MM.1S (cell line): ENCODE data around the gene ADD1.

Source experiments
- DNase-seq: peaks from one replicate; pipeline ENCODE4 v3.0.0-alpha.2; 2015
- H2AFZ ChIP-seq: fragments of 300-600 bp; sonication (generic); 2 replicates; pipeline ENCODE4 v1.6.0; 2016; ENCODE audit warnings: antibody characterized with exemption, low read length
- H3F3A ChIP-seq: fragments of 300-600 bp; sonication (generic); 2 replicates; pipeline ENCODE4 v1.6.1; 2016; ENCODE audit warnings: mild to moderate bottlenecking, antibody characterized with exemption, low read length, moderate library complexity, mixed read lengths; ENCODE audit not compliant: insufficient read depth
- H3K27ac ChIP-seq: fragments of 300-600 bp; sonication (generic); 2 replicates; pipeline ENCODE4 v1.5.1; 2016; ENCODE audit warnings: mild to moderate bottlenecking, low read length
- H3K27me3 ChIP-seq: fragments of 300-600 bp; sonication (generic); replicated peaks from 2 replicates; pipeline ENCODE4 v1.6.0; 2016; ENCODE audit warnings: low read length; ENCODE audit not compliant: insufficient read depth
- H3K36me3 ChIP-seq: fragments of 300-600 bp; sonication (generic); replicated peaks from 2 replicates; pipeline ENCODE4 v1.6.1; 2016; ENCODE audit warnings: mild to moderate bottlenecking, low read length, mixed read lengths; ENCODE audit not compliant: insufficient read depth
- H3K4me1 ChIP-seq: fragments of 300-600 bp; sonication (generic); 2 replicates; pipeline ENCODE4 v1.6.1; 2016; ENCODE audit warnings: low read length, mixed read lengths
- H3K4me2 ChIP-seq: fragments of 300-600 bp; sonication (generic); 2 replicates; pipeline ENCODE4 v1.6.0; 2016; ENCODE audit warnings: low read depth, low read length
- H3K4me3 ChIP-seq: fragments of 300-600 bp; sonication (generic); 2 replicates; pipeline ENCODE4 v1.5.1; 2016; ENCODE audit warnings: low read length, mixed read lengths
- H3K79me2 ChIP-seq: fragments of 300-600 bp; sonication (generic); 2 replicates; pipeline ENCODE4 v1.6.1; 2016; ENCODE audit warnings: mixed run types, low read length, mixed read lengths
- H3K9ac ChIP-seq: fragments of 300-600 bp; sonication (generic); 2 replicates; pipeline ENCODE4 v1.6.1; 2016; ENCODE audit warnings: low read length, mixed read lengths
- H3K9me2 ChIP-seq: fragments of 300-600 bp; sonication (generic); replicated peaks from 2 replicates; pipeline ENCODE4 v1.6.1; 2016; ENCODE audit warnings: mild to moderate bottlenecking, low read length, mixed read lengths; ENCODE audit not compliant: insufficient read depth
- H3K9me3 ChIP-seq: fragments of 300-600 bp; sonication (generic); replicated peaks from 2 replicates; pipeline ENCODE4 v1.6.1; 2016; ENCODE audit warnings: mild to moderate bottlenecking, low read length, mixed read lengths; ENCODE audit not compliant: insufficient read depth
- H4K20me1 ChIP-seq: fragments of 300-600 bp; sonication (generic); 2 replicates; pipeline ENCODE4 v1.6.1; 2016; ENCODE audit warnings: mild to moderate bottlenecking, low read length, moderate library complexity, mixed read lengths; ENCODE audit not compliant: insufficient read depth
- CTCF ChIP-seq: fragments of 300-600 bp; sonication (generic); IDR thresholded peaks from 2 replicates; pipeline ENCODE4 v1.5.1; 2016; ENCODE audit warnings: antibody characterized with exemption, low read length, mixed read lengths
- EZH2 ChIP-seq: fragments of 300-600 bp; sonication (generic); optimal IDR thresholded peaks from 2 replicates; pipeline ENCODE3; 2017; ENCODE audit warnings: low read depth, mild to moderate bottlenecking, antibody characterized with exemption, low read length, mixed read lengths
- EZH2phosphoT487 ChIP-seq: fragments of 300-600 bp; sonication (generic); IDR thresholded peaks from 2 replicates; pipeline ENCODE4 v1.6.1; 2018; ENCODE audit warnings: antibody characterized with exemption, low read length

The ADD1 gene

GRCh38 chr4:2873329-2873728, 29.7 kb downstream of the ADD1 start:
- peaks cover 91% of the 10 kb centered on the region for H3K79me2 ChIP-seq
- H4K20me1 ChIP-seq: peaks cover 22% of the 10 kb centered on the region
- H3K9ac ChIP-seq: no peak overlapping the region
- no peak overlapping the region for H2AFZ ChIP-seq
- no peaks in the 10 kb centered on the region for H3K4me1 ChIP-seq
- H3K9me3 ChIP-seq: no peaks in the 10 kb centered on the region
- H3K27ac ChIP-seq: no peak overlapping the region
- TF ChIP-seq EZH2phosphoT487 (no peak), EZH2 (no peak), CTCF (no peak)
- DNase-seq: no peak
- H3K36me3 ChIP-seq: no peaks in the 10 kb centered on the region
- no peak overlapping the region for H3K4me2 ChIP-seq
- H3K9me2 ChIP-seq: no peaks in the 10 kb centered on the region
- H3K27me3 ChIP-seq: no peaks in the 10 kb centered on the region
- H3K4me3 ChIP-seq: no peak overlapping the region
- H3F3A ChIP-seq: no peaks in the 10 kb centered on the region

- Histone ChIP-seq H3K79me2 (peaks cover 81% of the 10 kb centered on the region), H3K9me3 (no peaks in the 10 kb centered on the region), H3K4me3 (no peak overlapping the region), H2AFZ (no peak overlapping the region), H3K27me3 (no peaks in the 10 kb centered on the region), H3K4me2 (no peak overlapping the region), H3K9me2 (no peaks in the 10 kb centered on the region), H3F3A (no peaks in the 10 kb centered on the region), H3K36me3 (no peaks in the 10 kb centered on the region), H3K4me1 (no peaks in the 10 kb centered on the region), H3K9ac (no peak overlapping the region), H4K20me1 (peaks cover 14% of the 10 kb centered on the region), H3K27ac (no peak overlapping the region)
- DNase-seq: no peak
- TF ChIP-seq EZH2phosphoT487 (no peak), EZH2 (no peak), CTCF (no peak)
These were observed 31.2 kb downstream of the ADD1 start for GRCh38 chr4:2874861-2875260.

GRCh38 chr4:2875556-2875955, 31.9 kb downstream of the ADD1 start:
- no peak overlapping the region for H3K4me2 ChIP-seq
- no peak for DNase-seq
- H4K20me1 ChIP-seq: peaks cover 14% of the 10 kb centered on the region
- H2AFZ ChIP-seq: no peak overlapping the region
- H3K4me1 ChIP-seq: no peaks in the 10 kb centered on the region
- no peak overlapping the region for H3K9ac ChIP-seq
- no peak overlapping the region for H3K27ac ChIP-seq
- H3F3A ChIP-seq: no peaks in the 10 kb centered on the region
- TF ChIP-seq EZH2phosphoT487 (no peak), CTCF (no peak), EZH2 (no peak)
- H3K4me3 ChIP-seq: no peak overlapping the region
- H3K79me2 ChIP-seq: peaks cover 74% of the 10 kb centered on the region
- H3K9me3 ChIP-seq: no peaks in the 10 kb centered on the region
- no peaks in the 10 kb centered on the region for H3K9me2 ChIP-seq
- H3K36me3 ChIP-seq: no peaks in the 10 kb centered on the region
- no peaks in the 10 kb centered on the region for H3K27me3 ChIP-seq
